GM23338 (cell line): ENCODE measurements around the gene TPRKB. TPM values are rescaled to one million over a fixed set of nuclear protein-coding genes. Genes with fewer than 3 reads are reported as not detected.

Experiments
- ATAC-seq: fragments of 200-7000 bp; cut with Tn5 transposase; 3 replicates; pipeline ENCODE4 v1.9.1; 2020
- DNase-seq: peaks from one replicate; pipeline ENCODE4 v3.0.0-alpha.2; 2015; ENCODE audit warnings: low spot score
- H2AFZ ChIP-seq: fragments of 200-600 bp; sonication (generic); 2 replicates; pipeline ENCODE4 v1.8.0; 2016; ENCODE audit warnings: antibody characterized with exemption, mild to moderate bottlenecking, moderate library complexity
- H3F3A ChIP-seq: fragments of 200-600 bp; sonication (generic); replicated peaks from 2 replicates; pipeline ENCODE4 v1.8.0; 2017; ENCODE audit warnings: antibody characterized with exemption, mixed run types, low read depth
- H3K27ac ChIP-seq: fragments of 200-600 bp; sonication (generic); 2 replicates; pipeline ENCODE4 v1.6.1; 2016; ENCODE audit warnings: low read depth
- H3K27me3 ChIP-seq: fragments of 200-600 bp; sonication (generic); 2 replicates; pipeline ENCODE4 v1.8.0; 2016; ENCODE audit warnings: mild to moderate bottlenecking, mixed run types, moderate library complexity; ENCODE audit not compliant: insufficient read depth
- H3K36me3 ChIP-seq: fragments of 200-600 bp; sonication (generic); 2 replicates; pipeline ENCODE4 v1.8.0; 2016; ENCODE audit warnings: mild to moderate bottlenecking; ENCODE audit not compliant: insufficient read depth
- H3K4me1 ChIP-seq: fragments of 200-600 bp; sonication (generic); 2 replicates; pipeline ENCODE4 v1.8.0; 2016; ENCODE audit warnings: mild to moderate bottlenecking, moderate library complexity; ENCODE audit not compliant: insufficient read depth
- H3K4me2 ChIP-seq: fragments of 200-600 bp; sonication (generic); 2 replicates; pipeline ENCODE4 v1.7.1; 2017; ENCODE audit warnings: mixed run types
- H3K4me3 ChIP-seq: fragments of 200-600 bp; sonication (generic); 2 replicates; pipeline ENCODE4 v1.6.1; 2016; ENCODE audit warnings: mixed run types
- H3K79me2 ChIP-seq: fragments of 200-600 bp; sonication (generic); replicated peaks from 2 replicates; pipeline ENCODE4 v1.8.0; 2017; ENCODE audit warnings: mild to moderate bottlenecking; ENCODE audit not compliant: insufficient read depth
- H3K9me2 ChIP-seq: fragments of 200-600 bp; sonication (generic); 2 replicates; pipeline ENCODE4 v1.8.0; 2017; ENCODE audit not compliant: insufficient read depth
- H4K20me1 ChIP-seq: fragments of 200-600 bp; sonication (generic); replicated peaks from 2 replicates; pipeline ENCODE4 v1.8.0; 2017; ENCODE audit warnings: mild to moderate bottlenecking; ENCODE audit not compliant: insufficient read depth
- H3K27ac Mint-ChIP-seq: 2 replicates; pipeline ENCODE4 v1.8.0; 2020; ENCODE audit warnings: inconsistent platforms, mild to moderate bottlenecking, moderate library complexity, mixed read lengths
- H3K27me3 Mint-ChIP-seq: 3 replicates; pipeline ENCODE4 v1.8.0; 2022; ENCODE audit warnings: low read depth, mild to moderate bottlenecking, moderate library complexity, mixed read lengths, inconsistent platforms; ENCODE audit not compliant: insufficient read depth, poor library complexity
- H3K36me3 Mint-ChIP-seq: 3 replicates; pipeline ENCODE4 v1.8.0; 2021; ENCODE audit warnings: low read depth, mild to moderate bottlenecking, inconsistent platforms, moderate library complexity, mixed read lengths
- H3K4me1 Mint-ChIP-seq: 3 replicates; pipeline ENCODE4 v1.8.0; 2020; ENCODE audit warnings: mild to moderate bottlenecking, inconsistent platforms, mixed read lengths
- H3K4me3 Mint-ChIP-seq: 3 replicates; pipeline ENCODE4 v1.8.0; 2021; ENCODE audit warnings: moderate library complexity, mild to moderate bottlenecking, inconsistent platforms, mixed read lengths
- H3K9me3 Mint-ChIP-seq: 3 replicates; pipeline ENCODE4 v1.8.0; 2020; ENCODE audit warnings: moderate library complexity, mild to moderate bottlenecking, inconsistent platforms, mixed read lengths
- CREB1 ChIP-seq: fragments of 250-450 bp; sonication (Bioruptor Pico); IDR thresholded peaks from 2 replicates; pipeline ENCODE4 v1.5.0; 2020; ENCODE audit warnings: low read depth, mild to moderate bottlenecking, moderate library complexity
- ETS1 ChIP-seq: IDR thresholded peaks from 2 replicates; pipeline ENCODE4 v1.6.1; 2016; ENCODE audit warnings: antibody characterized with exemption
- EZH2 ChIP-seq: fragments of 200-600 bp; sonication (generic); IDR thresholded peaks from one replicate; pipeline ENCODE4 v1.8.0; 2017; ENCODE audit warnings: antibody characterized with exemption, mild to moderate bottlenecking, low read depth; ENCODE audit not compliant: unreplicated experiment
- EZH2phosphoT487 ChIP-seq: fragments of 200-600 bp; sonication (generic); IDR thresholded peaks from one replicate; pipeline ENCODE4 v1.8.1; 2018; ENCODE audit warnings: antibody characterized with exemption; ENCODE audit not compliant: unreplicated experiment
- JUNB ChIP-seq: IDR thresholded peaks from one replicate; pipeline ENCODE4 v1.6.1; 2016; ENCODE audit warnings: antibody characterized with exemption; ENCODE audit not compliant: unreplicated experiment
- NANOG ChIP-seq: IDR thresholded peaks from 2 replicates; pipeline ENCODE4 v1.6.1; 2016; ENCODE audit warnings: antibody characterized with exemption, borderline replicate concordance
- POLR2AphosphoS5 ChIP-seq: IDR thresholded peaks from 2 replicates; pipeline ENCODE4 v1.6.1; 2016; ENCODE audit warnings: antibody characterized with exemption, low read depth
- STAT1 ChIP-seq: IDR thresholded peaks from one replicate; pipeline ENCODE4 v1.6.1; 2016; ENCODE audit warnings: antibody characterized with exemption; ENCODE audit not compliant: unreplicated experiment
- ZNF114 ChIP-seq: fragments of 250-450 bp; sonication (Bioruptor Pico); IDR thresholded peaks from 2 replicates; pipeline ENCODE4 v1.5.0; 2020; ENCODE audit warnings: mild to moderate bottlenecking, moderate library complexity
- ZNF331 ChIP-seq: fragments of 250-450 bp; sonication (Bioruptor Pico); IDR thresholded peaks from 2 replicates; pipeline ENCODE4 v1.5.0; 2020; ENCODE audit warnings: low read depth, mild to moderate bottlenecking, moderate library complexity
- ZNF462 ChIP-seq: fragments of 250-450 bp; sonication (Bioruptor Pico); IDR thresholded peaks from 2 replicates; pipeline ENCODE4 v1.5.0; 2020; ENCODE audit warnings: mild to moderate bottlenecking, moderate library complexity
- polyA plus RNA-seq: library from polyadenylated mRNA; unstranded; fragments of >200 nt; fragmentation: Nextera tagmentation; extraction: Ambion mirVana; gene quantifications from 2 replicates; pipeline ENCODE4 v1.2.1, GENCODE V29; 2016
- total RNA-seq: library from RNA; depleted of rRNA; stranded (reverse); fragments of >200 nt; shearing (Covaris generic); gene quantifications from 2 replicates; pipeline ENCODE4 v1.2.3, GENCODE V29; 2014
- TF ChIP-seq, protein P1 (sequence below): IDR thresholded peaks from one replicate; pipeline ENCODE4 v1.6.1; 2018; ENCODE audit warnings: antibody characterized with exemption; ENCODE audit not compliant: unreplicated experiment
- TF ChIP-seq, protein P2 (sequence below), 2 experiments: fragments of 200-600 bp in 1 of 2; sonication (generic) in 1 of 2; conservative IDR thresholded peaks; 2 replicates each; pipeline versions ENCODE4 v1.5.1 to v1.6.1; 2016 to 2017; ENCODE audit warnings: antibody characterized with exemption in 2 of 2, low read depth in 2 of 2, mild to moderate bottlenecking in 2 of 2, moderate library complexity in 1 of 2

Gene TPRKB
- total and polyA plus RNA-seq, 2 experiments from 2014 or later, result 31.2 to 186 TPM

DNA sequence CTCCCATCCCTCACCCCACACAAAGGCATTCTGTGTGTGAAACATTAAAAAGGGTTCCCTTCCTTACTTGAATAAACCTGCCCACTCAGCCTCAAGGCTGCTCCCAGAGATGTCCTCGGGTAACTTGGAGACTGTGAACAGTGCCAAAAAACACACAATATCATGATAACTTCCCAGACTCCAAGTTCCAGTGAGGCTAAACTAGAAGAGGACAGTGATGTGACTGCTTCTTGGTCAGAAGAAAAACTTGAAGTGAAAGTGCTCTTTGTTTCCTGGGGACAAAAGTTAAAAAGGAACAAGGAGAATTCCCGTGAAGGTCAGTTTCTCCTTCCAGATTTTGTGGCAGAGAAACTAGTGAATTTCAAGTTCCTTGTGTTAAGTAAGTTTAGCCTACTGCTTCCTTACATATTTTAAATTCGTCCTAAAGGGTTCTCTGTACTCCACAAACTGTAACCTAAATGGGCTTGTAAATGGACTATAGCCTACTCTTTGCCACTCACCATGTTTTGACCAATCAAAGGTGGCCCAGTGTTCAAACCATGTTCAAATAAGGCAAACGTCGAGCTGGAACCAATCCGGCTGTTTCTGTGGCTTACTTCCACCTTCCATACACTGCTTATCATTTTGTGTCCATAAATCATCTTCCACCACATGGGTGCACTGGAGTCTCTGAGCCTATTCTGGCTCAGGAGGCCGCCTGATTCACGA lies 20.4 kb downstream of the TPRKB start:
- H3K4me1 Mint-ChIP-seq, result no peaks in the 10 kb centered on the region
- no peak overlapping the region for H3K27ac Mint-ChIP-seq
- peaks cover 4% of the 10 kb centered on the region for H3K36me3 Mint-ChIP-seq
- Histone ChIP-seq H3K27ac (no peak overlapping the region), H3K4me2 (no peak overlapping the region), H3K4me3 (no peak overlapping the region), H3K27me3 (0 out of 2 replicates have a peak, but pooled peaks cover 3% of the 10 kb centered on the region), H3K9me2 (no peaks in the 10 kb centered on the region), H2AFZ (no peak overlapping the region), H3K79me2 (no peaks in the 10 kb centered on the region), H4K20me1 (no peaks in the 10 kb centered on the region), H3F3A (no peaks in the 10 kb centered on the region), H3K4me1 (no peaks in the 10 kb centered on the region), H3K36me3 (no peaks in the 10 kb centered on the region)
- peaks cover 10% of the 10 kb centered on the region for H3K27me3 Mint-ChIP-seq
- DNase-seq, result no peak
- no peak overlapping the region for H3K4me3 Mint-ChIP-seq
- no peak for ATAC-seq
- TF ChIP-seq ZNF331 (CRISPR knock-in tag) (no peak), POLR2AphosphoS5 (no peak), NANOG (no peak), CREB1 (CRISPR knock-in tag) (no peak), ETS1 (no peak), ZNF462 (CRISPR knock-in tag) (no peak), JUNB (no peak), STAT1 (no peak), EZH2 (no peak), EZH2phosphoT487 (no peak), ZNF114 (no peak)
- TF ChIP-seq, protein P1, sequence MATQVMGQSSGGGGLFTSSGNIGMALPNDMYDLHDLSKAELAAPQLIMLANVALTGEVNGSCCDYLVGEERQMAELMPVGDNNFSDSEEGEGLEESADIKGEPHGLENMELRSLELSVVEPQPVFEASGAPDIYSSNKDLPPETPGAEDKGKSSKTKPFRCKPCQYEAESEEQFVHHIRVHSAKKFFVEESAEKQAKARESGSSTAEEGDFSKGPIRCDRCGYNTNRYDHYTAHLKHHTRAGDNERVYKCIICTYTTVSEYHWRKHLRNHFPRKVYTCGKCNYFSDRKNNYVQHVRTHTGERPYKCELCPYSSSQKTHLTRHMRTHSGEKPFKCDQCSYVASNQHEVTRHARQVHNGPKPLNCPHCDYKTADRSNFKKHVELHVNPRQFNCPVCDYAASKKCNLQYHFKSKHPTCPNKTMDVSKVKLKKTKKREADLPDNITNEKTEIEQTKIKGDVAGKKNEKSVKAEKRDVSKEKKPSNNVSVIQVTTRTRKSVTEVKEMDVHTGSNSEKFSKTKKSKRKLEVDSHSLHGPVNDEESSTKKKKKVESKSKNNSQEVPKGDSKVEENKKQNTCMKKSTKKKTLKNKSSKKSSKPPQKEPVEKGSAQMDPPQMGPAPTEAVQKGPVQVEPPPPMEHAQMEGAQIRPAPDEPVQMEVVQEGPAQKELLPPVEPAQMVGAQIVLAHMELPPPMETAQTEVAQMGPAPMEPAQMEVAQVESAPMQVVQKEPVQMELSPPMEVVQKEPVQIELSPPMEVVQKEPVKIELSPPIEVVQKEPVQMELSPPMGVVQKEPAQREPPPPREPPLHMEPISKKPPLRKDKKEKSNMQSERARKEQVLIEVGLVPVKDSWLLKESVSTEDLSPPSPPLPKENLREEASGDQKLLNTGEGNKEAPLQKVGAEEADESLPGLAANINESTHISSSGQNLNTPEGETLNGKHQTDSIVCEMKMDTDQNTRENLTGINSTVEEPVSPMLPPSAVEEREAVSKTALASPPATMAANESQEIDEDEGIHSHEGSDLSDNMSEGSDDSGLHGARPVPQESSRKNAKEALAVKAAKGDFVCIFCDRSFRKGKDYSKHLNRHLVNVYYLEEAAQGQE, result no peak
- TF ChIP-seq, protein P2, sequence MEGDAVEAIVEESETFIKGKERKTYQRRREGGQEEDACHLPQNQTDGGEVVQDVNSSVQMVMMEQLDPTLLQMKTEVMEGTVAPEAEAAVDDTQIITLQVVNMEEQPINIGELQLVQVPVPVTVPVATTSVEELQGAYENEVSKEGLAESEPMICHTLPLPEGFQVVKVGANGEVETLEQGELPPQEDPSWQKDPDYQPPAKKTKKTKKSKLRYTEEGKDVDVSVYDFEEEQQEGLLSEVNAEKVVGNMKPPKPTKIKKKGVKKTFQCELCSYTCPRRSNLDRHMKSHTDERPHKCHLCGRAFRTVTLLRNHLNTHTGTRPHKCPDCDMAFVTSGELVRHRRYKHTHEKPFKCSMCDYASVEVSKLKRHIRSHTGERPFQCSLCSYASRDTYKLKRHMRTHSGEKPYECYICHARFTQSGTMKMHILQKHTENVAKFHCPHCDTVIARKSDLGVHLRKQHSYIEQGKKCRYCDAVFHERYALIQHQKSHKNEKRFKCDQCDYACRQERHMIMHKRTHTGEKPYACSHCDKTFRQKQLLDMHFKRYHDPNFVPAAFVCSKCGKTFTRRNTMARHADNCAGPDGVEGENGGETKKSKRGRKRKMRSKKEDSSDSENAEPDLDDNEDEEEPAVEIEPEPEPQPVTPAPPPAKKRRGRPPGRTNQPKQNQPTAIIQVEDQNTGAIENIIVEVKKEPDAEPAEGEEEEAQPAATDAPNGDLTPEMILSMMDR (conservative IDR thresholded peaks at IDR 0.05; ENCODE audit: low read depth in 2 of 2), result no peak
- H3K9me3 Mint-ChIP-seq, result peaks cover 44% of the 10 kb centered on the region
